GM10266 (cell line): ENCODE measurements around the gene ARHGAP12.

Source experiments
- DNase-seq: peaks from one replicate; pipeline ENCODE4 v3.0.0; 2012; ENCODE audit errors: extremely low spot score
- TF ChIP-seq, protein P1 (sequence below): IDR thresholded peaks from 2 replicates; pipeline ENCODE4 v1.5.1; 2012; ENCODE audit warnings: mild to moderate bottlenecking, low read depth; ENCODE audit not compliant: control insufficient read depth, insufficient read depth; ENCODE audit errors: missing control alignments

Gene ARHGAP12

DNA sequence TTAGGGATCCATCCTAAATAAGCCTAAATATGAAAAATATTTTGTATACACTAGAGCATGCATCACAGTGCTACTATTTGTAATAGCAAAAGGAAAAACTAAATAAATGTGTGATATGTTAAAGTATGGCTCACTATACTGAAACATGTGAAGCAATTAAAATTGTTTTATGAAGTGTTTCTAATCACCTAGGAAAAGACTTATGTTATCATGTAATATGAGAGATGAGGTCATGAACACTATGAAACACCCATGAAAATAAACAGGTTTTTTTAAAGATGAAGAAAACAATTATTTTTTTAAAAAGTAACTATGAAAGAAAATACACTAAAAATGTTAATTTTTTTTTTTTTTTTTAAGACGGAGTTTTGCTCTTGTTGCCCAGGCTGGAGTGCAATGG is 16.8 kb upstream of the ARHGAP12 start:
- DNase-seq: no peak
- TF ChIP-seq, protein P1, sequence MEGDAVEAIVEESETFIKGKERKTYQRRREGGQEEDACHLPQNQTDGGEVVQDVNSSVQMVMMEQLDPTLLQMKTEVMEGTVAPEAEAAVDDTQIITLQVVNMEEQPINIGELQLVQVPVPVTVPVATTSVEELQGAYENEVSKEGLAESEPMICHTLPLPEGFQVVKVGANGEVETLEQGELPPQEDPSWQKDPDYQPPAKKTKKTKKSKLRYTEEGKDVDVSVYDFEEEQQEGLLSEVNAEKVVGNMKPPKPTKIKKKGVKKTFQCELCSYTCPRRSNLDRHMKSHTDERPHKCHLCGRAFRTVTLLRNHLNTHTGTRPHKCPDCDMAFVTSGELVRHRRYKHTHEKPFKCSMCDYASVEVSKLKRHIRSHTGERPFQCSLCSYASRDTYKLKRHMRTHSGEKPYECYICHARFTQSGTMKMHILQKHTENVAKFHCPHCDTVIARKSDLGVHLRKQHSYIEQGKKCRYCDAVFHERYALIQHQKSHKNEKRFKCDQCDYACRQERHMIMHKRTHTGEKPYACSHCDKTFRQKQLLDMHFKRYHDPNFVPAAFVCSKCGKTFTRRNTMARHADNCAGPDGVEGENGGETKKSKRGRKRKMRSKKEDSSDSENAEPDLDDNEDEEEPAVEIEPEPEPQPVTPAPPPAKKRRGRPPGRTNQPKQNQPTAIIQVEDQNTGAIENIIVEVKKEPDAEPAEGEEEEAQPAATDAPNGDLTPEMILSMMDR: no peak

DNA sequence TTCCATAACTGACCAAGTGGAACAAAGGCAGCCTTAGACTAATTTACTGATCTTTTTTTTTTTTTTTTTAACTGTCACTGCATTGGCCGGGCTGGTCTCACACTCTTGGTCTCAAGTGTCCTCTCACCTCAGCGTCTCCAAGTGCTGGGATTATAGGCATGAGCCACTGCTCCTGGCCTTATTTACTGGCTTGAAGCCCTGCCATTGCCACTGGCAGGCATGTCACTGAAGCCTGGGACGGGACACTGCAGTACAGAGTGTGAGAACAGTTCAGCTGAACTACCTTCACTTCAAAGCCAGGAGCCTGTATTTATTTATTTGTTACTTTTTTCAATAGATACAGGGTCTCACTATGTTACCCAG is 15.4 kb upstream of the ARHGAP12 start:
- DNase-seq: no peak
- TF ChIP-seq, protein P1: no peak

GRCh38 chr10:31942892-31943291 is 14.3 kb upstream of the ARHGAP12 start:
- no peak for DNase-seq
- TF ChIP-seq, protein P1: no peak

DNA sequence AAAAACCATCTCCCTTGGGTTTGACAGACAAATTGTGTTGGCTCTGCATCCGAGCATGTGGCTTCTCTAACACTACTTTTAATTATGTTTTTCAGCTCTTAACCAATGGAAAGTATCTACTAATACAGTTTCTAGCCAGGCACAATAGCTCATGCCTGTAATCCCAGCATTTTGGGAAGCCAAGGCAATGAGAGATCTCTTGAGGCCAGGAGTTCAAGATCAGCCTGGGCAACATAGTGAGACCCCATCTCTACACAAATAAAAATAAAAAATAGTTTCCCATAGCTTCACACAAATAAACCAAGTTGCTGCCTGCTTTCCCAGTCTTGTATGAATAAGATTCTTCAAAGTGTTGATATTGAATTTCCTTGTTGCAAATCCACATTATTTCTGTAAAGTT is 13.8 kb upstream of the ARHGAP12 start:
- TF ChIP-seq, protein P1: no peak
- no peak for DNase-seq

DNA sequence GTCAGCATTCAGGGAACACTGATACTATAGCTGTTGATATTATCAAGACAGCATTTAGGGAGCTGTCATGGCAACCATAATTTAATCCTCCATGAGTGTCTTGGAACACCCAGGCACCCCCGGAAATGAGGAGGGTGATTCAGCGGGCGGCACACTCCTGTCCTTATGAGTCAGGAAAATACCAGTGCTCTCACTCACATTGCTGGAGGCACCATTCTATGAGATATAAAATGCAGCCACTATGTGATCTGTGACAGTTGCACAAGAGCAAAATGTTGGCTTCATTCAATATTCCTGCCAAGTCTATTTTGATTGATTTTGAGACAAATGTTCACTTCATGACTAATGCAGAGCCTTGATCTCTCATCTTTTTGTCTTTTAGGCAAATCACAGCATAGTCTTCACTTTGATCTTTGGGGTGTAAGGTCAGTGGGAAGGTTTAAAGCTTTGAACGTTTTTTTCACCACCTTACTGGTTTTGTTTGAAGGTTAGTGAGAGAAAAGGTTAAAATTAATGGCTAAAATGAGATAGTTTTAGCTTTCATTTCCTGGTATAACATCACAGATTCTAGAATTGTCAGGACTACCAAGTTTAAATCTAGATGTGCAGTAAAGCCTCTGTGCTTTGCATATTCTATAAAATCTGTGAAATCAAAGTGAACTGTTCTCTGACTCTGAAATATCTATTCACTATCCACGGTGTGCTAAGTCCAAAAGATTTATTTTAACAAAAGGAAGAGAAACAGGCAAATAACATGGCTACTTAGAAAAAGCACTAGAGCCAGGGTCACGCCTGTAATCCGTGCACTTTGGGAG is 12.4 kb upstream of the ARHGAP12 start:
- no peak for DNase-seq
- TF ChIP-seq, protein P1: no peak

DNA sequence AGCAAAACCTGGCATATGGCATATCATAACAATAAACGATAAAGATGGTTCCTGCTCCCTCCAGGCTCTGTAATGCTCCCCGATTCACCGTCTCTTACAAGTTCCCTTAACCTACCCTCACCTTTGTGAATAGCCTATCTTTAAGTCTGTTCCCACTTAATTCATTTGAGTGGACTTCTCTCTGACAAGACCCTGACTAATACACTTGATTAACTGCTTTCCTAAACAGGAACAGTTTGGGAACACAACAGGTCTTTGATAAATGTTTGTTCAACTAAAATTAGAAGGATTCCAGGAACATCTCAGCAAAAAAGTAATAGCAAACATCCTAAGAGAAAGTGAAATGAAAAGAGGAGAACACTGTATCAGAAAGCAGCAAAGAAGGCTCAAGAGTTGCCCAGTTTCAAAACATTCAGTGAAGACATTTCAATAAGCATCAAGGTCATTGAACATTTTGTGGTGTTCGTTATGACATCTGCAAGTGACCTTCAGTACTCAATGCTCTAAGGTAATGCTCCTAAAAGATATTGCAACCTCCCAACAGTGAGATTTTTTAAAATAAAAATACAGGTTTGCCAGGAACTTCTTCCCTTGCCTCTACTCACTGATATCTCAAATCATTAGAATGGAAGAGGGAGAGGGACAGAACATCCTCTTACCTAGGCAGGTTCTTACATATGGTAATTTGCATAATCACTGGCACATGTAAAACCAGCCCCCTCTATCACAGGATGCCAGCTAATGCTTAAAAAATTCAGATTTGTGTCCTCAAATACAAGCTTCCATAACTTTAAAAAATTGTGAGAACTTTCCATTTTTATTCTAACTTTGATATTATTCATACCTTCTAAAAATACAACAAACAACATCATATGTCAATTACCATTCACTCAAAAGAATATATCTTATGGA is 11.4 kb upstream of the ARHGAP12 start:
- DNase-seq: no peak
- TF ChIP-seq, protein P1: no peak

DNA sequence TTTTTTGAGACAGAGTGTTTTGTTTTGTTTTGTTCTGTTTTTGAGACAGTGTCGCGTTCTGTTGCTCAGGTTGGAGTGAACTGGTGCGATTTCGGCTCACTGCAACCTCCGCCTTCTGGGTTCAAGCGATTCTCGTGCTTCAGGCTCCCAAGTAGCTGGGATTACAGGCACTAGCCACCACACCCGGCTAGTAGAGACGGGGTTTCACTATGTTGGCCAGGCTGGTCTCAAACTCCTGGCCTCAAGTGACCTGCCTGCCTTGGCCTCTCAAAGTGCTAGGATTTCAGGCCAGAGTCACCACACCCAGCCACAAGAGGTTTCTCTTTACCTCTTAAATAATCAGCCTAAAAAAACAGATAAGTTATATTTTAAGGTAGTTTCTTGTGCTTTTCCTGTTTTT is 8.7 kb upstream of the ARHGAP12 start:
- TF ChIP-seq, protein P1: no peak
- no peak for DNase-seq
